HepG2 (cell line): ENCODE results near the gene NR2F6. TPM values are rescaled to one million over a fixed set of nuclear protein-coding genes. Genes with fewer than 3 reads are reported as not detected.

ENCODE experiments used
- ATAC-seq: fragments of 200-7000 bp; cut with Tn5 transposase; 3 replicates; pipeline ENCODE4 v1.9.1; 2020; ENCODE audit warnings: mild to moderate bottlenecking, moderate library complexity
- BruUV-seq: library from RNA; stranded (reverse); fragments of 400-500 nt; replicated peaks from 2 replicates; lab custom pipeline; 2021; lab: Mats Ljungman, UMichigan
- CTCF ChIA-PET: fragments of 300-600 bp; formaldehyde crosslinking; extraction: SDS; loops from one replicate; lab custom pipeline; 2021; ENCODE audit warnings: low total read pairs, inconsistent platforms, low intra/inter-chr PET ratio; lab: Yijun Ruan, JAX
- POLR2A ChIA-PET: fragments of 350-600 bp; sonication (Branson Sonifier 250); formaldehyde crosslinking; loops from one replicate; lab custom pipeline; 2020; ENCODE audit warnings: antibody characterized with exemption, inconsistent platforms; lab: Yijun Ruan, JAX
- DNase-seq: peaks from one replicate; pipeline ENCODE4 v3.0.0-alpha.2; 2015; ENCODE audit warnings: low spot score
- FAIRE-seq: peaks from 3 replicates; lab custom pipeline; 2011; peaks lifted over from hg19 to GRCh38; lab: Jason Lieb, UNC
- H2AFZ ChIP-seq: one replicate; pipeline ENCODE4 v1.6.1; 2011; ENCODE audit warnings: low read length, inconsistent platforms
- H3K27ac ChIP-seq: fragments of 300-600 bp; 3 replicates; pipeline ENCODE4 v1.8.0; 2011; ENCODE audit warnings: mixed run types, mild to moderate bottlenecking, mixed read lengths, low read length, inconsistent platforms; ENCODE audit not compliant: insufficient read depth; ENCODE audit errors: extremely low read length
- H3K27me3 ChIP-seq, 2 experiments: fragments of 200-600 bp in 1 of 2; 2 replicates in 1 of 2; 3 replicates in 1 of 2; pipeline versions ENCODE4 v1.6.0 to v1.8.0; 2011; ENCODE audit warnings: low read length in 2 of 2, mild to moderate bottlenecking in 2 of 2, moderate library complexity in 2 of 2, inconsistent platforms in 1 of 2; ENCODE audit not compliant: insufficient read depth in 2 of 2, control insufficient read depth in 1 of 2
- H3K36me3 ChIP-seq, 2 experiments: fragments of 200-600 bp in 1 of 2; replicated peaks in 1 of 2; 2 replicates in 1 of 2; 3 replicates in 1 of 2; pipeline versions ENCODE4 v1.5.1 to v1.8.0; 2011; ENCODE audit warnings: low read length in 2 of 2, inconsistent platforms in 1 of 2; ENCODE audit not compliant: insufficient read depth in 2 of 2, control insufficient read depth in 1 of 2
- H3K4me1 ChIP-seq: 2 replicates; pipeline ENCODE4 v1.5.1; 2012; ENCODE audit warnings: low read length, inconsistent platforms; ENCODE audit not compliant: insufficient read depth
- H3K4me2 ChIP-seq: 2 replicates; pipeline ENCODE4 v1.6.0; 2011; ENCODE audit warnings: low read depth, low read length, inconsistent platforms
- H3K4me3 ChIP-seq, 3 experiments: fragments of 200-600 bp in 1 of 3; sonication (generic), shearing (Covaris generic) in 1 of 3; replicated peaks in 1 of 3; 2 replicates each; pipeline ENCODE4 v1.5.1; 2011 to 2016; ENCODE audit warnings: low read length in 3 of 3, inconsistent platforms in 2 of 3, low read depth in 2 of 3, mild to moderate bottlenecking in 2 of 3, control low read depth in 1 of 3, mixed read lengths in 1 of 3; ENCODE audit not compliant: insufficient read depth in 1 of 3
- H3K79me2 ChIP-seq: one replicate; pipeline ENCODE4 v1.6.1; 2011; ENCODE audit warnings: low read length, inconsistent platforms; ENCODE audit not compliant: insufficient read depth
- H3K9ac ChIP-seq: 2 replicates; pipeline ENCODE4 v1.6.0; 2011; ENCODE audit warnings: mild to moderate bottlenecking, low read depth, low read length, inconsistent platforms; ENCODE audit not compliant: insufficient read depth
- H3K9me3 ChIP-seq: 2 replicates; pipeline ENCODE4 v1.5.1; 2012; ENCODE audit warnings: mild to moderate bottlenecking, low read length
- H4K20me1 ChIP-seq: 2 replicates; pipeline ENCODE4 v1.6.0; 2011; ENCODE audit warnings: inconsistent platforms, mild to moderate bottlenecking, low read length, moderate library complexity; ENCODE audit not compliant: insufficient read depth
- BRCA1 ChIP-seq: sonication (generic); formaldehyde crosslinking; IDR thresholded peaks from 2 replicates; pipeline ENCODE4 v1.4.0; 2020; ENCODE audit warnings: missing genetic modification reagents
- ETS1 ChIP-seq: sonication (generic); formaldehyde crosslinking; IDR thresholded peaks from 2 replicates; pipeline ENCODE4 v1.4.0; 2020; ENCODE audit warnings: missing genetic modification reagents
- ETV6 ChIP-seq: sonication (generic); formaldehyde crosslinking; conservative IDR thresholded peaks from 2 replicates; pipeline ENCODE4 v1.4.0; 2020; ENCODE audit warnings: missing genetic modification reagents
- FOXP4 ChIP-seq: sonication (generic); formaldehyde crosslinking; IDR thresholded peaks from 2 replicates; pipeline ENCODE4 v1.4.0; 2020; ENCODE audit warnings: missing genetic modification reagents
- GATAD2A ChIP-seq: IDR thresholded peaks from 2 replicates; pipeline ENCODE4 v1.6.1; 2016
- GZF1 ChIP-seq: sonication (generic); formaldehyde crosslinking; IDR thresholded peaks from 2 replicates; pipeline ENCODE4 v1.5.1; 2020; ENCODE audit warnings: mild to moderate bottlenecking, missing genetic modification reagents
- HHEX ChIP-seq: IDR thresholded peaks from 2 replicates; pipeline ENCODE4 v1.6.1; 2016; ENCODE audit warnings: control low read depth
- HNRNPL ChIP-seq: fragments of 200-400 bp; formaldehyde crosslinking; IDR thresholded peaks from 2 replicates; pipeline ENCODE4 v1.6.1; 2017; ENCODE audit warnings: mild to moderate bottlenecking, low read depth, low read length
- KLF12 ChIP-seq: sonication (generic); formaldehyde crosslinking; IDR thresholded peaks from 2 replicates; pipeline ENCODE4 v1.4.0; 2020; ENCODE audit warnings: missing genetic modification reagents, borderline replicate concordance
- NR3C1 ChIP-seq: sonication (generic); formaldehyde crosslinking; IDR thresholded peaks from 2 replicates; pipeline ENCODE4 v1.4.0; 2020; ENCODE audit warnings: missing genetic modification reagents
- RBFOX2 ChIP-seq: fragments of 200-400 bp; formaldehyde crosslinking; IDR thresholded peaks from 2 replicates; pipeline ENCODE4 v1.6.1; 2017; ENCODE audit warnings: low read depth, mild to moderate bottlenecking, low read length
- RFX1 ChIP-seq: fragments of 450-650 bp; IDR thresholded peaks from 2 replicates; pipeline ENCODE4 v1.6.1; 2017
- RFXAP ChIP-seq: sonication (generic); formaldehyde crosslinking; IDR thresholded peaks from 2 replicates; pipeline ENCODE4 v1.4.0; 2020; ENCODE audit warnings: missing genetic modification reagents, borderline replicate concordance
- SP2 ChIP-seq: sonication (generic); formaldehyde crosslinking; IDR thresholded peaks from 2 replicates; pipeline ENCODE4 v1.5.1; 2020; ENCODE audit warnings: mild to moderate bottlenecking, missing genetic modification reagents
- SP4 ChIP-seq: sonication (generic); formaldehyde crosslinking; IDR thresholded peaks from 2 replicates; pipeline ENCODE4 v1.8.1; 2023; ENCODE audit warnings: mild to moderate bottlenecking, missing genetic modification reagents
- SP5 ChIP-seq: IDR thresholded peaks from 2 replicates; pipeline ENCODE4 v1.6.1; 2016; ENCODE audit warnings: low read depth, borderline replicate concordance
- ZNF281 ChIP-seq: sonication (generic); formaldehyde crosslinking; IDR thresholded peaks from 2 replicates; pipeline ENCODE4 v1.4.0; 2020; ENCODE audit warnings: missing genetic modification reagents, borderline replicate concordance
- ZNF530 ChIP-seq: sonication (generic); formaldehyde crosslinking; IDR thresholded peaks from 2 replicates; pipeline ENCODE4 v1.5.0; 2020; ENCODE audit warnings: low read depth, mild to moderate bottlenecking, missing genetic modification reagents
- ZNF570 ChIP-seq: sonication (generic); formaldehyde crosslinking; IDR thresholded peaks from 2 replicates; pipeline ENCODE4 v1.4.0; 2020; ENCODE audit warnings: mild to moderate bottlenecking, missing genetic modification reagents, borderline replicate concordance
- ZSCAN31 ChIP-seq: sonication (generic); formaldehyde crosslinking; IDR thresholded peaks from 2 replicates; pipeline ENCODE4 v1.5.0; 2020; ENCODE audit warnings: low read depth, mild to moderate bottlenecking, missing genetic modification reagents
- WGBS: methylation state at CpG from one replicate; pipeline ENCODE4 v1.1.6; 2017; ENCODE audit warnings: low lambda C conversion rate; 5-methylcytosine and 5-hydroxymethylcytosine counted together
- in situ Hi-C: cut with HindIII; loops from 2 replicates; pipeline ENCODE4 v1.10.0; 2017; ENCODE audit warnings: low pct_unique_long_range_greater_than_20kb; ENCODE audit not compliant: extremely low pct_ligation_motif_present
- intact Hi-C: fragments of 100-400 bp; cut with micrococcal nuclease; formaldehyde crosslinking; loops from one replicate; pipeline ENCODE4 v1.10.0; 2022; ENCODE audit not compliant: unreplicated experiment
- polyA plus RNA-seq, 8 experiments: library from polyadenylated mRNA; depleted of rRNA in 3 of 8; stranded (reverse) in 7 of 8; unstranded in 1 of 8; fragments of >200 nt; fragmentation: Illumina TruSeq in 4 of 8; extraction: Trizol in 4 of 8; gene quantifications; 2 replicates each; pipeline versions ENCODE4 v1.2.1 to v1.2.3, GENCODE V29; 2011 to 2016; ENCODE audit warnings: low read depth in 4 of 8, missing spikeins in 1 of 8, mixed read lengths in 1 of 8; ENCODE audit not compliant: insufficient read depth in 1 of 8
- total RNA-seq, 5 experiments: library from RNA; depleted of rRNA; stranded (reverse); fragments of >200 nt; fragmentation: Illumina TruSeq; extraction: Trizol; gene quantifications; 2 replicates each; pipeline ENCODE4 v1.2.3, GENCODE V29; 2016; ENCODE audit warnings: low read depth in 1 of 5

Gene NR2F6
- total and polyA plus RNA-seq, 2 of the 13 experiments (the other 11 are each of a cell fraction or from before 2014, with no cell fraction given) = 30.9 to 72.4 TPM

- peak; percentile 56 for FAIRE-seq
- Histone ChIP-seq H3K4me2 (peak overlapping the region; percentile 99), H2AFZ (no peak overlapping the region), H3K79me2 (peaks cover 47% of the 10 kb centered on the region), H4K20me1 (peaks cover 27% of the 10 kb centered on the region; the same call in 1 of the 2 replicates), H3K27ac (peak overlapping the region; percentile 95), H3K9me3 (no peaks in the 10 kb centered on the region), H3K36me3 (no peaks in the 10 kb centered on the region), H3K9ac (peak overlapping the region; percentile 90), H3K4me3 (peak overlapping the region; percentile 87 to 92 (median 89)), H3K4me1 (peaks cover 72% of the 10 kb centered on the region), H3K27me3 (no peaks in the 10 kb centered on the region)
- ChIA-PET POLR2A (interaction anchor here (0.5 to 9.0 kb wide), 16 partner anchors 8 to 161 kb away, joined by 3 to 178 read pairs (median 4); partner anchors contain the start of genes BABAM1, BST2, MRPL34 and OCEL1), CTCF (no interaction called here)
- ATAC-seq = peak; percentile 18
- in situ Hi-C loops = no loop called here
- intact Hi-C loops = no loop called here
- peak; percentile 51 for DNase-seq
- BruUV-seq = no TSS peak
- 0% methylated on average over 18 of the region's 52 CpGs for WGBS
- TF ChIP-seq ZNF281 (peak; percentile 76), RBFOX2 (peak; percentile 23), ETV6 (CRISPR knock-in tag) (no peak), ZSCAN31 (CRISPR knock-in tag) (no peak), RFX1 (no peak), KLF12 (peak; percentile 23; the same call in 1 of the 2 replicates), ZNF530 (CRISPR knock-in tag) (no peak), RFXAP (CRISPR knock-in tag) (peak; percentile 80; the same call in 1 of the 2 replicates), ZNF570 (no peak), HNRNPL (peak; percentile 88), GZF1 (CRISPR knock-in tag) (no peak), SP5 (CRISPR knock-in tag) (peak; percentile 58), SP4 (CRISPR knock-in tag) (0 out of 2 replicates have a peak, but pooled peaks have one; percentile 8), NR3C1 (CRISPR knock-in tag) (no peak), FOXP4 (peak; percentile 69), GATAD2A (CRISPR knock-in tag) (peak; percentile 78), HHEX (0 out of 2 replicates have a peak, but pooled peaks have one; percentile 17), BRCA1 (no peak), SP2 (CRISPR knock-in tag) (0 out of 2 replicates have a peak, but pooled peaks have one; percentile 4), ETS1 (CRISPR knock-in tag) (no peak)
Measured at GRCh38 chr19:17243830-17244617, 1.7 kb downstream of the NR2F6 start.
